Retinal pigment epithelial cell (primary cell): Measurements from ENCODE around the gene EHHADH.

Experiments
- DNase-seq: peaks from one replicate; pipeline ENCODE4 v3.0.0-alpha.2; 2010; ENCODE audit warnings: low read depth
- H3K4me3 ChIP-seq: 2 replicates; pipeline ENCODE4 v1.5.1; 2011; ENCODE audit warnings: mild to moderate bottlenecking, low read length, control low read depth, moderate library complexity
- TF ChIP-seq, protein P1 (sequence below): conservative IDR thresholded peaks from 2 replicates; pipeline ENCODE4 v1.5.1; 2011; ENCODE audit warnings: low read depth, low read length, control low read depth, inconsistent platforms

EHHADH gene

DNA sequence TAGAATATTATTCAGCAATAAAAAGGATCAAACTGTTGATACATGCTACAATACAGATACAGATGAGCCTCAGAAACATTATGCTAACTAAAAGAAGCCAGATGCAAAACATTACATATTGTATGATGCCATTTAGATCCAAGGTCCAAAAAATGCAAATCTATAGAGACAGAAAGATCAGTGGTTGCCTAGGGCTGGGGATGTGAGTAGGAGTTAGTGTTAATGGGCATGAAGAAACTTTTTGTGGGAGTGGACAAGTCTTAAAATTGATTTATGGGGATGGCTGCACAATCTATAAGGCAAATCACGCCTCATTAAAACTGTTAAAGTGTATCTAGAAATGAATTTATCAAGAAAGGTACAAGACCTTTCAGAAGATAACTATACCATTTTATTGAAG, 45.0 kb downstream of the EHHADH start:
- TF ChIP-seq, protein P1, sequence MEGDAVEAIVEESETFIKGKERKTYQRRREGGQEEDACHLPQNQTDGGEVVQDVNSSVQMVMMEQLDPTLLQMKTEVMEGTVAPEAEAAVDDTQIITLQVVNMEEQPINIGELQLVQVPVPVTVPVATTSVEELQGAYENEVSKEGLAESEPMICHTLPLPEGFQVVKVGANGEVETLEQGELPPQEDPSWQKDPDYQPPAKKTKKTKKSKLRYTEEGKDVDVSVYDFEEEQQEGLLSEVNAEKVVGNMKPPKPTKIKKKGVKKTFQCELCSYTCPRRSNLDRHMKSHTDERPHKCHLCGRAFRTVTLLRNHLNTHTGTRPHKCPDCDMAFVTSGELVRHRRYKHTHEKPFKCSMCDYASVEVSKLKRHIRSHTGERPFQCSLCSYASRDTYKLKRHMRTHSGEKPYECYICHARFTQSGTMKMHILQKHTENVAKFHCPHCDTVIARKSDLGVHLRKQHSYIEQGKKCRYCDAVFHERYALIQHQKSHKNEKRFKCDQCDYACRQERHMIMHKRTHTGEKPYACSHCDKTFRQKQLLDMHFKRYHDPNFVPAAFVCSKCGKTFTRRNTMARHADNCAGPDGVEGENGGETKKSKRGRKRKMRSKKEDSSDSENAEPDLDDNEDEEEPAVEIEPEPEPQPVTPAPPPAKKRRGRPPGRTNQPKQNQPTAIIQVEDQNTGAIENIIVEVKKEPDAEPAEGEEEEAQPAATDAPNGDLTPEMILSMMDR: no peak
- DNase-seq: no peak
- H3K4me3 ChIP-seq: no peak overlapping the region

DNA sequence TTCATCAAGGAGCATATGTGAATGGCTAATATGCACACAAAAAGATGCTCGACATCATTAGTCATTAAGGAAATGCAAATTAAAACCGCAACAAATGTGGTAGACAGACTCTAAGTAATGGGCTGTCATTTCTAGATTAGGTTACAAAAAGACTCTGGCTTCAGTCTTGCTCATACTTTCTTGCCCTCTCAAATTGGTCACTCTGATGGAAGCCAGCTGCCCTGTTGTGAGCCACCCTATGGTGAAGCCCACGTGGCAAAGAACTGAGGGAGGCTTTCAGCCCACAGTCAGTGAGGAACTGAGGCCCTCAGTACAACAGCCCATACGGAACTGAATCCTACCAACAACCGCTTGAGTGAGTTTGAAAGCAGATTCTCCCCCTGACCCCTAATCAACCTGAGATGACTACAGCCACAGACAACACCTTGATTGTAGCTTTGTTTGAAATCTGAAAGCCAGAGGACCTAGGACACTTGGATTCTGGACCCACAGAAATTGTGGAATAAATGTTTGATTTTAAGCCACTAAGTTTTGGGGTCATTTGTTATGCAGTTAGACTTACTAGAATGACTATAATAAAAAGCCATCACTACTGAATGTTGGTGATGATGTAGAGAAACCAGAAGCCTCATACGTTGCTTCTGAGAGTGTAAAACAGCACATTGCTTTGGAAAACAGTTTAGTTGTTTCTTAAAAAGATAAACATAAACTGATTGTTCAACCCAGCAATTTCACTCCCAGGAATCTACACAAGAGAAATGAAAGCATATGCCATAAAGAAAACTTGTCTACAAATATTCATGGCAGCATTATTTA, 45.7 kb downstream of the EHHADH start:
- H3K4me3 ChIP-seq: no peak overlapping the region
- no peak for DNase-seq
- TF ChIP-seq, protein P1: no peak

DNA sequence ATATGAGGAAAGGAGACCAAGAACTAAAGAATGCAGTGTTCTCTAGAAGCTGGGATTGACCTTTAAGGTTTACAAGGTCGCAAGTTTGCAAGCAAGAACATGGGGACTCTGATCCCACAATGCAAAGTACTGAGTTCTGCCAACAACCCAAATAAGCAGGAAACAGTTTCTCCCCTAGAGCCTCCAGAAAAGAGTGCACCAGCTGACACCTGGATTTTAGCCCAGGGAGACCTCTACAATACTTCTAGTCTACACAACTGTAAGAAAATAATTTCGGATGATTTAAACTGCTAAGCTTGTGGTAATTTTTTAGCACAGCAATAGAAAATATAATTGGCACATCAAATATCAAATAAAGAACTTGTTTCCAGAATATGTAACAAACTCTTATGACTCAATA, 46.4 kb downstream of the EHHADH start:
- DNase-seq: no peak
- H3K4me3 ChIP-seq: no peak overlapping the region
- TF ChIP-seq, protein P1: no peak

DNA sequence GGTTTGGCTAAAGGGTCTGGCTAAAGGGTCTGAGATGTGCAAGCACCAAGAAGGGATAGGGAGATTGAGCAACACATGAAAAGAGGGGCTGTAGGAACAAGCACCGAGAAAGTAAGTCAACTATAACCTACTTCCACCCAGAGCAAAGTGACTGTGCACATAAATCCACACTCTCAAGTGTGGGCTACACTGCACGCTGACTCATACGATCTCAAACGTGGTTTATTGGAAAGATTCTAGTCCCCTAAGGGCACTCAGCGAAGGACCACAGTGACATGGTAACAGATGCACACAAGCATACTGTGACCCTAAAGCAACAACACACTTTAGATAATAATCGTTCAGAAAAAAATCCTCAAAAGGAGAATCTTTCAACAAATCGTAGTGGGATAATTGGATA, 48.0 kb downstream of the EHHADH start:
- no peak overlapping the region for H3K4me3 ChIP-seq
- no peak for DNase-seq
- TF ChIP-seq, protein P1: no peak

DNA sequence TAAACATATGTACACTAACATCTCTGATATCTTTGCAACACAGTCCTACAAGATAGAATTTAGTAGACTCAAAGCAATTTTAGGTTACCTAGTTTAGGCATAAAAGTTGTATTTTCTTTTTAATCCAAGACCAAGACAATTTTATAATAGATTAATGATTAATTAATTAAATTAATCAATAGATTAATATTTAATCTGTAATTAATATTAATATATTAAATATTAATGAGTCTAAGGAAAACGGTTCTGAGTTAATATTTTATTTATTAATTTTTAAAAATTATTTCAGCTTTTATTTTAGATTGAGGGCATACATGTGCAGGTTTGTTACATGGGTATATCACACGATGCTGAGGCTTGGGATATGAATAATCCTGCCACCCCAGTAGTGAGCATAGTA, 49.0 kb downstream of the EHHADH start:
- H3K4me3 ChIP-seq: no peak overlapping the region
- no peak for DNase-seq
- TF ChIP-seq, protein P1: no peak

DNA sequence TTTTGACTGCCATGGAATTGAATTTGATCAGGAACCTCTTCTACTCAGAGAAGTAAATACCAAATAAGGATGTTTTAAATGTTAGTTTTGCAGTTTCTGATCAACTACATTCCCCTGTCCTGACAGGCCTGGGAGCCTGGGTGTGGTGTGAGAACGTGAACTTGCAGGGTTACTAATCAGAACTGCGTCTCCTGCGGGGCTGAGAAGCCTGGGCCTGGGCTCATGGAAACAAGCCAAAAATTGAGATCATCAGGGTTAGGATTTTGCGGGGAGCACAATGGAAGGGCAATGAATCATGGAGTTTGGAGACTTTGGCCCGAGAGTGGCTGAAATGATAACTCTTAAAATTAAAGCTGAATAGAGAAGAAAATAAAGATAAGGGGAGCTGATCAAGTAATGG, 53.2 kb downstream of the EHHADH start:
- TF ChIP-seq, protein P1: no peak
- DNase-seq: peak; percentile 34
- no peak overlapping the region for H3K4me3 ChIP-seq

DNA sequence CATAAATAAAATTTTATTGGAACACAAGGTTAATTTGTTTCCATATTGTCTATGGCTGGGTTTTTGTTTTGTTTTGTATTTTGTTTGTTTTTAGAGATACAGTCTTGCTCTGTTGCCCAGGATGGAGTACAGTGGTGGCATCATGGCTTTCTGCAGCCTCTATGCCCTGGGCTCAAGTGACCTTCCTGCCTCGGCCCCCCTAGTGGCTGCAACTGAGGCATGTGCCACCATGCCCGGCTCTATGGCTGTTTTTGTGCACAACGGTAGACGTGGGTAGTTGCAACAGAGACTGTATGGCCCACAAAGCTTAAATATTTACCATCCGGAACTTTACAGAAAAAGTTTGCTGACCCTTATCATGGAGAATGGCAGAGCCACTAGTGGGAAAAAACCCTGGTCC, 54.2 kb downstream of the EHHADH start:
- TF ChIP-seq, protein P1: no peak
- H3K4me3 ChIP-seq: no peak overlapping the region
- DNase-seq: no peak
